Gastrocnemius medialis (tissue), 4 donors: Measurements from ENCODE around the gene PCDH9. TPM values are rescaled to one million over a fixed set of nuclear protein-coding genes. Genes with fewer than 3 reads are reported as not detected.

ENCODE experiments used
- ATAC-seq, 2 donors: fragments of 150-250 bp; one replicate each; pipeline ENCODE4 v1.9.1; 2016
- DNase-seq, 2 donors: peaks; one replicate each; pipeline ENCODE4 v3.0.0-alpha.2; 2019
- H3K27ac ChIP-seq, 4 donors: fragments of 200-600 bp; sonication (generic); 1 replicate in 1 of 4; 2 replicates in 3 of 4; pipeline ENCODE4 v1.5.1; 2016 to 2018; ENCODE audit warnings: mild to moderate bottlenecking in 2 of 4, moderate library complexity in 1 of 4
- H3K27me3 ChIP-seq, 3 donors: fragments of 200-600 bp; sonication (generic) in 2 of 3; 1 replicate in 1 of 3; 2 replicates in 2 of 3; pipeline versions ENCODE4 v1.5.1 to v1.6.0; 2016 to 2019; ENCODE audit warnings: mild to moderate bottlenecking in 1 of 3, moderate library complexity in 1 of 3
- H3K36me3 ChIP-seq, 2 donors: fragments of 200-600 bp; sonication (generic) in 1 of 2; one replicate each; pipeline ENCODE4 v1.5.1; 2017 to 2018
- H3K4me1 ChIP-seq, 2 donors: fragments of 200-600 bp; sonication (generic) in 1 of 2; one replicate each; pipeline ENCODE4 v1.5.1; 2016 to 2017; ENCODE audit warnings: mild to moderate bottlenecking in 2 of 2
- H3K4me3 ChIP-seq, 4 donors: fragments of 200-600 bp; sonication (generic) in 3 of 4; 1 replicate in 1 of 4; 2 replicates in 3 of 4; pipeline ENCODE4 v1.5.1; 2016 to 2019; ENCODE audit warnings: mild to moderate bottlenecking in 2 of 4
- H3K9me3 ChIP-seq, 3 donors: fragments of 200-600 bp; sonication (generic) in 2 of 3; 1 replicate in 1 of 3; 2 replicates in 2 of 3; pipeline ENCODE4 v1.5.1; 2016 to 2019
- POLR2A ChIP-seq, 2 donors: fragments of 450-650 bp; IDR thresholded peaks; one replicate each; pipeline ENCODE4 v1.6.1; 2017; ENCODE audit warnings: antibody characterized with exemption in 2 of 2, mild to moderate bottlenecking in 2 of 2, moderate library complexity in 2 of 2
- in situ Hi-C, 4 donors: fragments of 200-750 bp; cut with MboI; loops; one replicate each; pipeline versions ENCODE4 v1.15.0 to v1.8.0; 2017; ENCODE audit warnings: low sequenced_read_pairs in 4 of 4
- intact Hi-C: fragments of 100-400 bp; cut with DNase I; formaldehyde crosslinking; loops from one replicate; pipeline ENCODE4 v1.15.1; 2023; ENCODE audit warnings: low total_unique reads
- total RNA-seq, 4 donors: library from RNA; depleted of rRNA; stranded (reverse); fragments of >200 nt; gene quantifications; one replicate each; pipeline versions ENCODE4 v1.1.0 to v1.2.3, GENCODE V29; 2016
- TF ChIP-seq, protein P1 (sequence below), 5 experiments: fragments of 450-650 bp in 3 of 5; fragments of 200-600 bp in 2 of 5; sonication (generic) in 2 of 5; IDR thresholded peaks in 4 of 5; conservative IDR thresholded peaks in 1 of 5; 1 replicate in 4 of 5; 2 replicates in 1 of 5; pipeline ENCODE4 v1.5.1; 2016 to 2019; ENCODE audit warnings: antibody characterized with exemption in 5 of 5, mild to moderate bottlenecking in 3 of 5, moderate library complexity in 3 of 5

Gene PCDH9
- total RNA-seq, 4 donors from 2014 or later, result 1.4 to 2.1 (median 1.9) TPM

DNA sequence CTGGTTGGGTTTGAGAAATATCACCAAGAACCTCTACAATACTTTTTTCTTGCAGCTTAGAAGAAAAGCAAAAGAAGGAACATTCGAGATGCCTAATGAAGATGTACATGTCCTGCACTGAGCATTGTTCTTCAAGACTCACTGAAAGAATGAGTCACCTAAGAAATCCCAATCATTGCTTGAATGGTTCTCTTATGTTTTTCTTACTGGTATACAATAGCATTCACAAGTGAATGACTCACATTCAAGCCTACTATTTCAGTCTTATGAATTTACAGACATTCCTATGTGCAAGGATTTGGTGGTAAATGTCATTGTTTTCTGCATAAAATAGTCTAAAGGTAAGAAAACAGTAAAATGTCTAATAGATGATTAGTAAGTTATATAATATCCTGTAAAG is 594.6 kb downstream of the PCDH9 start:
- TF ChIP-seq, protein P1, sequence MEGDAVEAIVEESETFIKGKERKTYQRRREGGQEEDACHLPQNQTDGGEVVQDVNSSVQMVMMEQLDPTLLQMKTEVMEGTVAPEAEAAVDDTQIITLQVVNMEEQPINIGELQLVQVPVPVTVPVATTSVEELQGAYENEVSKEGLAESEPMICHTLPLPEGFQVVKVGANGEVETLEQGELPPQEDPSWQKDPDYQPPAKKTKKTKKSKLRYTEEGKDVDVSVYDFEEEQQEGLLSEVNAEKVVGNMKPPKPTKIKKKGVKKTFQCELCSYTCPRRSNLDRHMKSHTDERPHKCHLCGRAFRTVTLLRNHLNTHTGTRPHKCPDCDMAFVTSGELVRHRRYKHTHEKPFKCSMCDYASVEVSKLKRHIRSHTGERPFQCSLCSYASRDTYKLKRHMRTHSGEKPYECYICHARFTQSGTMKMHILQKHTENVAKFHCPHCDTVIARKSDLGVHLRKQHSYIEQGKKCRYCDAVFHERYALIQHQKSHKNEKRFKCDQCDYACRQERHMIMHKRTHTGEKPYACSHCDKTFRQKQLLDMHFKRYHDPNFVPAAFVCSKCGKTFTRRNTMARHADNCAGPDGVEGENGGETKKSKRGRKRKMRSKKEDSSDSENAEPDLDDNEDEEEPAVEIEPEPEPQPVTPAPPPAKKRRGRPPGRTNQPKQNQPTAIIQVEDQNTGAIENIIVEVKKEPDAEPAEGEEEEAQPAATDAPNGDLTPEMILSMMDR (IDR thresholded peaks at IDR 0.05 in 4 of 5, conservative IDR thresholded peaks at IDR 0.05 in 1 of 5), result no peak
- no peak for TF ChIP-seq POLR2A (IDR thresholded peaks at IDR 0.05)
- intact Hi-C loops (no loop called here), in situ Hi-C loops (no loop called here)
- H3K27ac ChIP-seq, result no peak overlapping the region
- H3K4me3 ChIP-seq, result no peak overlapping the region
- no peaks in the 10 kb centered on the region for H3K27me3 ChIP-seq
- peaks cover 0 to 4% of the 10 kb centered on the region in 2 donors for H3K4me1 ChIP-seq
- ATAC-seq (no peak), DNase-seq (no peak)
- H3K36me3 ChIP-seq, result no peaks in the 10 kb centered on the region
- H3K9me3 ChIP-seq, result no peaks in the 10 kb centered on the region

DNA sequence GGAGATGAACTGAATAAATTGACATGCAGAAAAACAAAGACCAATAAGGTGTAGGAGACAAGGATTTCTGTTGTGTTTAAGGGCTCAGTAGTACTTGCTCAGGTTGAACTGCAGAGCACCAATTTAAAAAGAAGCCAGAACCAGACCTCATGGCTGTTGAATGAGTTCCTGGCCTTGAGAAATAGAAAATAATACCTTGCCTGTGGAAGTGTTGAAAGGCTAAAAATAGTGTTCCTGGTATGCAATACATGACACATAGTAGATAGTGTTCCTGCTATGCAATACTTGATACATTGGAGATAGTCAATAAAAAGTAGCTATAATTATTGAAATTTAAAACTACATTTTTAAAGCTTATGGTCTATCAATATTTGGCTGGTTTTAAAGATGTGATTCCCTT is 595.8 kb downstream of the PCDH9 start:
- no peaks in the 10 kb centered on the region for H3K9me3 ChIP-seq
- no peaks in the 10 kb centered on the region for H3K36me3 ChIP-seq
- ATAC-seq, result peak in 1 of 2 donors; percentile 85
- H3K27ac ChIP-seq, result no peak overlapping the region
- in situ Hi-C loops (no loop called here), intact Hi-C loops (no loop called here)
- H3K4me1 ChIP-seq, result peaks cover 0 to 4% of the 10 kb centered on the region in 2 donors
- H3K4me3 ChIP-seq, result no peak overlapping the region
- TF ChIP-seq POLR2A (IDR thresholded peaks at IDR 0.05), result no peak
- TF ChIP-seq, protein P1 (IDR thresholded peaks at IDR 0.05 in 4 of 5, conservative IDR thresholded peaks at IDR 0.05 in 1 of 5), result no peak
- no peaks in the 10 kb centered on the region for H3K27me3 ChIP-seq
- DNase-seq, result no peak

DNA sequence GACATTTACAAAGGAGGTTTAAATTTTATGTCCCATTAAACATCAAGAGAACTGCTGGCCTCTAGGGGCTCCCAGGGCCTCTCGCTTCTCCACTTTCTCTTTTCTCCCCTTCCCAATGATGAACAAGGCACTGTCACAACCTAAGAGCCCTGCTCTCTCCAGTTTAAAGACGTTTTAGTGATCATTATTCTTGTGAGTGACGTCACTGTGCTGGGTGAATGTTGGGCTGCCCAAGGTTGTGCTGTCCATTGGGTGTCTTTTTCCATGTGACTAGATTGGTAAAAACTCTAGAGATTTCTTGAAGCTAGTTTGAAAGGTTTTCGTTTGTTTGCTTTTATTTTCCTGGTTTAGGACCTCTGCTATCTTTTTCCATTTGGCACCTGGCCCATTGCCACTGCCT is 602.6 kb downstream of the PCDH9 start:
- Histone ChIP-seq H3K4me1 (peaks cover 8 to 9% of the 10 kb centered on the region in 2 donors), H3K27me3 (no peaks in the 10 kb centered on the region), H3K4me3 (no peak overlapping the region), H3K27ac (no peak overlapping the region), H3K36me3 (no peaks in the 10 kb centered on the region), H3K9me3 (no peaks in the 10 kb centered on the region)
- TF ChIP-seq, protein P1 (IDR thresholded peaks at IDR 0.05 in 4 of 5, conservative IDR thresholded peaks at IDR 0.05 in 1 of 5), result no peak
- TF ChIP-seq POLR2A (IDR thresholded peaks at IDR 0.05), result no peak
- no peak for DNase-seq
- in situ Hi-C loops (no loop called here), intact Hi-C loops (loop anchor here (10.0 kb wide), 1 partner anchor 607 kb away; the partner anchor contains the start of gene PCDH9)
- ATAC-seq, result no peak

DNA sequence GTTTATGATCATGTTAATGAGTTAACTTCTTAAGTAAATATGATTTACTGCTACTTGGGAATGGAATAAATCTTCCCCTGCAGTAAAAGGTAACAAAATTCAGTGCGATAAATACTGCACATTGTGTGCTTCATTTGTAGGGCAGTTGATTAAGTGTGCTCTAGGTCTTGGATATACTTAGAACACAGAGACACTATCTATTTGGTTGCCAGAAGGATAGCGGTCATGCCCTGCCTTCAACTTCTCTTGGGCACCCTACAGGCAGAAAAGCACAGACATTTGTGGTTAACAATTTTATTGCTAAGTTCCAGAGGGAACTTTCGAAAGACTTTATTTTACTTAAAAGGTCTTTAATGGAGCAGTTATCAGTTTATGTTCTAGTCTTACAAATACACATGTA is 605.8 kb downstream of the PCDH9 start:
- H3K4me3 ChIP-seq, result no peak overlapping the region
- H3K36me3 ChIP-seq, result no peaks in the 10 kb centered on the region
- in situ Hi-C loops, result no loop called here
- no peaks in the 10 kb centered on the region for H3K9me3 ChIP-seq
- peak in 1 of 2 donors; percentile 47 for ATAC-seq
- TF ChIP-seq, protein P1 (IDR thresholded peaks at IDR 0.05 in 4 of 5, conservative IDR thresholded peaks at IDR 0.05 in 1 of 5), result no peak
- TF ChIP-seq POLR2A (IDR thresholded peaks at IDR 0.05), result no peak
- no peaks in the 10 kb centered on the region for H3K27me3 ChIP-seq
- H3K4me1 ChIP-seq, result peaks cover 8 to 9% of the 10 kb centered on the region in 2 donors
- H3K27ac ChIP-seq, result no peak overlapping the region
- no peak for DNase-seq
- intact Hi-C loops, result loop anchor here (10.0 kb wide), 1 partner anchor 610 kb away; the partner anchor contains the start of gene PCDH9
